Measurements from ENCODE around the gene URGCP.
A peak's percentile ranks its signal among the peaks of the same experiment; 100 is the strongest.
"Not testable (repeated sequence)": the region's sequence is repeated elsewhere in the genome, so short reads cannot be mapped to it uniquely, and the experiment has no call there.

URGCP gene

DNA sequence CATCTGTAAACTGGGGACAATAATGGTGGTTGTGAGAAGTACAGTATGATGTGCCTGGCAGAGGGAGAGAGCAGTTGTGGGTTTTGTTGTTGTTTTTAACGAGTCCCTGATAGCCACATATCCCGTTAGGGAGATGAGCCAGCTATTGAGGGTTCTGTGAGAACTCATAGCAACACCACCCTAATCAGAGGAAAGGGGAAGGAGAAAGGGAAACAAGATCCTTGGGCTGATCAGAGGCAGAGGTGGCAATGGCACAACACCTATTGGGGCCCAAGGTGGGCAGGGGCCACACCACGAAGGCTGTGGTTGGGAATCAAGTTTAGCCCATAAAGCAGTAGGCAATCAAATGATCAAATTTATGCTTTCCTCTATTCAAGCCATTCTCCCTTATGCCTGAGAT, 35.3 kb downstream of the URGCP start:
- no peak for DNase-seq

DNA sequence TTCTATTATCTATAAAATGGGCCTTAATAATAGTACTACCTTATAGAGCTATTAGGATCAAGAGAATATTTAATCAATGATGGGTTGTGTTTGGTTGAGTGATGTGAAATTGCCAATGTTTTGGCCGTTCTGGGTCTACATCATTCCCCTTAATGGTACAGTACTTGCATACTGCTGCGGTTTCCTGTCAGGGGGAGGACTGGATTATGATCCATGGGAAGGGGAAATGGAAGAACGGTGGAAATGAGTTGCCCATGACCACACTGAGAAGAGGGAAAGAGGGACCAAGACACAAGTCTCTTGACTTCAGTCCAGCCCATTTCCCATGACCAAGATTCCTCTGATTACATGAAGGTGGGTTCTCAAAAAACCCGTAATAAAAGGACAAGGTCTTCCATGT, 36.1 kb downstream of the URGCP start:
- DNase-seq: no peak

- DNase-seq: peak; percentile 63
Observed at GRCh38 chr7:43869867-43870240, 36.5 kb downstream of the URGCP start.

DNA sequence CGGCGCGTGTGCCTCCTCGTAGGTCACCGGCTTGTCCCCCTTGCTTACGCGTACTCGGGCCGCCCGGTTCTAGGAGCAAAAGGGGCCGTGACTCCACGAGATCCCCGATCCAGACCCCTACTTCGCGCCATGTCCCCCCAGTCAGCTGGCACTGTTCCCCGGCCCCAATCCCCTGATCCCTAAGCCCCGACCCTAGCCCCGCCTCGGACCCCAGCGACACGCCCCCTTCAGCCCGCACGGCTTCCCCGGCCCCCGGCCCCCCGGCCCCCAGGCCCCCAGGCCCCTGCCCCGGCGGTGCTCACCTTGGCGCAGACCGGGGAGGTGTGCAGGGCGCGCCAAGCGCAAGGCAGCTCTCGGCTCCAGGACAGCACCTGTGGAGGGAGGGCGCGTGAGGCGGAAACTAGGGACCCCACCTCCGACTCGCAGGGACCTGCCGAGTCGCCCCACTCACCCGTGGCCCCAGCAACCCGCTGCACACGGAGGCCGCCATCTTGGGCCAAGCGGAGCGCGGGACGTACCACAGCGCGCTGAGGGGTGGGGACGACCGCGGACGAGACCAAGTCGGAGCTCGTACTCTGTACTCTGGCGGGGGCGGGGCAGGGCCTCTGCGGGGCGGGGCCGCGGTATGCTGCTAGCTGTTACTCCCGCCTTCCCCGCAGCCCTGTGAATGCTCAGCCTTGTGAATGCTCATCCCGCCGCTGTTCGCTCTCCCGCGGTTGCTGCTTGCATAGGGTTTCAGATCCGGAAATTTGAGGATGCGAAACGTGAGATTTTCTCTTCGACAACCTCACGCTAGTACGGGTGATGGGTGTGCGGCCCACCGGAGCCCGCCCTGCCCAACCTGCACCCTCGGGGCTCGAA, 37.2 kb downstream of the URGCP start, which contains the start of gene MRPS24:
TSS of gene MRPS24 (minus strand) at position 512 of the 861 bp plus-strand sequence. CDS start at position 490, 22 bp downstream.
- peak; percentile 94 for DNase-seq

GRCh38 chr7:43868681-43869005, 37.8 kb downstream of the URGCP start:
- DNase-seq: no peak

DNA sequence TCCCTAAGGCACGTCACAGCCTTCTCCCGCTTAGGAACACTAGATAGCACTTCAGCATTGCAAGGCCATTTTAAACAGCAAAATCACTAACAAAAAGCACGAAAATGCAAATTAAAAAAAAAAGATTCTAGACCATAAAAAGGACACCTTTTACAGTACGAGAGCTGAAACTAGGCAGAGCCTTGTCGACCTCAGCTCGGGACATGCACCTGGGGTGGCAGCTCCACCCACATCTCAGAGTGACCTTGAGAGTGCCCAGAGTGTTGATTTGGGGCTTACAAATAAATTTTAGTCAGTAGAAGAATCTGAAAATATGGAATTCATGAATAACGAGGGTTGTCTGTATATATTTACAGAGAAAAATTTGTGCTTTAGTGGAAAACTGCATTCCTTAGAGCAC, 38.2 kb downstream of the URGCP start:
- DNase-seq: no peak

DNA sequence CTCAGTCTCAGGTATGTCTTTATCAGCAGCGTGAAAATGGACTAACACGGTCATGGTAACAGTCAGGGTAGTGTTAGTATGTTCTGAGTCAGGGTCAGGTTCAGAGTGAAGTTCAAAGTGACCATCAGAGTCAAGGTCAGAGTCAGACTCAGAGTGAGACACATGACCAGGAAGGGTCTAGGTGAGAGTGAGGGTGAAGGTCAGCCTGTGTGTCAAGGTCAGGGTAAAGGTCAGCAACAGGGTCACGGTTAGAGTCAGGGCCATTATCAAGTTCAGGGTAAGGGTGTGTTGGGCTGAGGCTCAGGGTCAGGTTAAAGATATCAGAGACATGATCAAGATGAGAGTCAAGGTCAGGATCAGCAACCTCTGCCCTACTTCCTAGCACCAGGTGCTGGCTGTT, 41.1 kb downstream of the URGCP start:
- DNase-seq: no peak

GRCh38 chr7:43864126-43864525, 42.3 kb downstream of the URGCP start:
- no peak for DNase-seq

DNA sequence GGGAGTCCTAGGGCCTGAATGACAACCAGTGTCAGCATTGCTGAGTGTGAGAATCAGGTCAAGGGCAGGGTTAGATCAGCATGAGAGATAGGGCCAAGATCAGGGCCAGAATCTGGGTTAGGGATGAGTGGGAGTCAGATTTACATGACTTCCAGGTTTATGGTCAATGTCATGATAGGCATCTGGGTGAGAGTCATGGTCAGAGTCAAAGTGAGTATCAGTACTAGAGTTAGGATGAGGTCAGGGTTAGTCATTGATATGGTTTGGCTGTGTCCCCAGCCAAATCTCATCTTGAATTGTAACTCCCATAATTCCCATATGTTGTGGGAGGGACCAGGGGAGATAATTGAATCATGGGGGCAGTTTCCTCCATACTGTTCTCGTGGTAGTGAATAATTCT, 49.4 kb downstream of the URGCP start:
- no peak for DNase-seq

DNA sequence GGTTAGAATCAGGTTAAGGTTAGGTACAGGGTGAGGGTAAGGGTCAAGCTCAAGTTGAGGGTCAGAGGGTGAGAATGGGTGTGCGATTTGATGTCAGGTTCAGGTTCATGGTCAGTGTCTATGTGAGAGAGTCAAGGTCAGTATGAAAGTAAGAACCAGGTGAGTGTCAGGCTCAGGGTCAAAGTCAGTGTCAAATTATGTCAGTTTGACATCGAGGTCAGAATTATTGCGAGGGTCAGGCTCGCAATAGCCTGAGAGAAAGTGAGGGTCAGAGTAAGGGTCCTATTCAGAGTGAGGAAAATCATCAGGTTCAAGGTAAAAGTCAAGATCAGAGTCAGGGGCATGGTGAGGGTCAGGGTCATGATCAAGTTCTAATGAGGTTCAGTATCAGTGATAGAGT, 50.1 kb downstream of the URGCP start:
- DNase-seq: no peak

- no peak for DNase-seq
Observed at GRCh38 chr7:43855176-43855575, 51.2 kb downstream of the URGCP start.

GRCh38 chr7:43851805-43852204, 54.6 kb downstream of the URGCP start:
- no peak for DNase-seq

GRCh38 chr7:43850348-43851116, 55.9 kb downstream of the URGCP start:
- DNase-seq: no peak

DNA sequence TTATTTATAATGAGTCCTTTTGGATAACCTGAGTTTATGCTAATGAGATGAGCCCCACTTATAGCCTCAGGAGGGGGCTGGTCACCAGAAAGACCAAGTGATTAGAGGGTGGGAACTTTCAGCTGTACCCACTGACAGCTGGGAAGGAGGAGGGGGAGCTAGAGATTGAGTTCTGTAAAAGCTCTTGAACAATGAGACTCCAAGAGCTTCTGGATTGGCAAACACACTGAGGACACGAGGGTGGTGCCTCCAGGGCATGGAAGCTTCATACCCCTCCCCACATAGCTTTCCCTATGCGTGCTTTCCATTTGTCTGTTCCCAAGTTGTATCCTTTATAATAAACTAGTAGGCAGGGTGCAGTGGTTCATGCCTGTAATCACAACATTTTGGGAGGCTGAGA, 57.3 kb downstream of the URGCP start:
- no peak for DNase-seq

DNA sequence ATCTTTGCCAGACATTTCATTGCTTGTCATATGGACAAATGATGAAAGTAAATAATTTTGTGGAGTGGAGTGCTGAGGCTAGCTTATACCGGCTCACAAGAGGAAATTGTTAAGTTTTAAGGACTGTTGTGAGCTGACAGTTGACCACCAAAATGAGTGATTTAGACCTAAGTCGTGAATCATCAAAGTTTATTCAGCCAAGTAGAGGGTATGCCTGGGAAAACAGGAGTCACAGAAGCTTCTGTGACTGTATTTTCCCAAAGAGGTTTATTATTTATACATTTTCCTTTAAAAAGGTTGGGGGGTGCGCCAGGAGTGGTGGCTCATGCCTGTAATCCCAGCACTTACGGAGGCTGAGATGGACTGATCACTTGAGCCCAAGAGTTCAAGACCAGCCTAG, 58.9 kb downstream of the URGCP start:
- no peak for DNase-seq

DNA sequence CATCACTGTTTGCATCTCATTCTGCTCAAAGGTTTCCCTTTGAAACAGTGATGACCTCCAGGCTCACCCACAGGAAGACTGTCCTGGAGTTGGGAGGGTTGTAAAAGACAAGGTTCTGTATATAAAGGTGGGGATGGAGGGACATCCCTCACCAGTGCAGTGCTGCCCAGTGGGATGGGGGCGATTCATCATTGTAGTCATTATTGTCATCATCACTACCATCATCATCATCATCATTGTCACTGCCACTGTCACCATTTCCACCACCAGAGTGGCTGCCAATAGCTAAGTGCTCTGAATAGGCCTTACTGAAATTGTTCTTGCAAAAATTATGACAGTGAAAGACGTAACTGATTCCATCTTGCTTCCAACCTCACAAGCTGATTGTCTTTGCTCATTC, 61.7 kb downstream of the URGCP start:
- DNase-seq: no peak

GRCh38 chr7:43844257-43844656, 62.1 kb downstream of the URGCP start:
- DNase-seq: no peak

DNA sequence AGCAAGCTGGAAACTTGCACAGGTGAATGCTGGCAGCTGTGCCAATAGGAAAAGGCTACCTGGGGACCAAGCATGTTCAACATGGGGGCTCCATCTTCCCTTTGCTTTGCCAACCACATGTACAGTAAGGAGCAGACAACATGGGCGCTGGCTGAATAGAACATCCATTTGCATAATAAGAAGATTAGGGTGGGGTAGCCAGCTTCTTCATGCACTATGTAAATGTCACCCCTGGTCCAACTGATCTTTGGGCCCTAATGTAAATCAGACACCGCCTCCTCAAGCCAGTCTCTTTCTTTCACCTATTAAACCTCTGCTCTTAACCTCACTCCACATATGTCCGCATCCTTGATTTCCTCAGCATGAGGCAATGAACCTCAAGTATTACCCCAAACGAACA, 63.1 kb downstream of the URGCP start:
- no peak for DNase-seq

DNA sequence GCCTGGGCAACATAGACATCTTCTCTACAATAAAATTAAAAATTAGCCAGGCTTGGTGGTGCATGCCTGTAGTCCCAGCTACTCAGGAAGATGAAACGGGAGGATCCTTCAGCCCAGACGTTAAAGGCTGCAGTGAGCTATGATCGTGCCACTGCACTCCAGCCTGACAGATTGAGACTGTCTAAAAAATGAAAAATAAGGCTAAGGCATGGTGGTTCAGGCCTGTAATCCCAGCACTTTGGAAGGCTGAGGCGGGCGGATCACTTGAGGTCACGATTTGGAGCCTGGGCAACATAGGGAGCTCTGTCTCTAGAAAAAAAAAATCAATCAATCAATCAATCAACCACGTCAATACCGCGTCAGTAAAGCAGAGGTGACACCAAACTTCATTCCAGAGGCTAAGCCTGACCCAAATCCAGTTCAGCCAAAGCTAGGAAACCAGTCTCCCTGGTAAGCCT, 68.2 kb downstream of the URGCP start:
- DNase-seq: no peak

- peak; percentile 54 for DNase-seq
Observed at GRCh38 chr7:43834463-43835251, 71.7 kb downstream of the URGCP start.

GRCh38 chr7:43830917-43831316, 75.5 kb downstream of the URGCP start:
- not testable (repeated sequence) for DNase-seq

Data from CD4-positive, alpha-beta T cell treated with Interleukin-15 for 1 hour (primary cell).